K562 (cell line): ENCODE measurements around the gene BCL7C. TPM values are rescaled to one million over a fixed set of nuclear protein-coding genes. Genes with fewer than 3 reads are reported as not detected.
A peak's percentile ranks its signal among the peaks of the same experiment; 100 is the strongest.

Experiments
- HNRNPL ChIP-seq: fragments of 200-400 bp; formaldehyde crosslinking; IDR thresholded peaks from 2 replicates; pipeline ENCODE4 v1.6.1; 2017; ENCODE audit warnings: low read depth, mild to moderate bottlenecking, low read length
- KAT7 ChIP-seq: sonication (generic); formaldehyde crosslinking; IDR thresholded peaks from 2 replicates; pipeline ENCODE4 v1.8.0; 2022; ENCODE audit warnings: missing genetic modification reagents, mild to moderate bottlenecking, borderline replicate concordance
- KLF10 ChIP-seq: fragments of 250-450 bp; sonication (Bioruptor Pico); IDR thresholded peaks from 2 replicates; pipeline ENCODE4 v1.6.1; 2021; ENCODE audit warnings: matching md5 sums
- NRF1 ChIP-seq, 2 experiments: fragments of 450-650 bp; IDR thresholded peaks in 1 of 2; conservative IDR thresholded peaks in 1 of 2; 2 replicates each; pipeline ENCODE4 v1.6.1; 2014; ENCODE audit warnings: mild to moderate bottlenecking in 2 of 2
- SMC3 ChIP-seq: conservative IDR thresholded peaks from 2 replicates; pipeline ENCODE4 v1.6.1; 2011; ENCODE audit warnings: low read depth, low read length, improper control_type of control experiment; ENCODE audit not compliant: insufficient read depth
- SP2 ChIP-seq: IDR thresholded peaks from 2 replicates; pipeline ENCODE4 v1.6.1; 2011; ENCODE audit warnings: mild to moderate bottlenecking, low read depth, low read length, moderate library complexity; ENCODE audit not compliant: poor library complexity, severe bottlenecking; ENCODE audit errors: extremely low read depth
- YY1 ChIP-seq, 3 experiments: IDR thresholded peaks; 2 replicates each; pipeline ENCODE4 v1.6.1; 2011; ENCODE audit warnings: low read length in 2 of 3, mild to moderate bottlenecking in 2 of 3, moderate library complexity in 2 of 3, borderline replicate concordance in 1 of 3, control low read depth in 1 of 3, low read depth in 1 of 3; ENCODE audit not compliant: insufficient read depth in 3 of 3, insufficient replicate concordance in 2 of 3, control insufficient read depth in 1 of 3, insufficient read length in 1 of 3; ENCODE audit errors: extremely low read depth in 1 of 3
- ZKSCAN8 ChIP-seq: fragments of 200-800 bp; sonication (Bioruptor generic); IDR thresholded peaks from 2 replicates; pipeline ENCODE4 v1.6.1; 2016; ENCODE audit warnings: missing genetic modification characterization, missing compliant biosample characterization
- ZNF133 ChIP-seq: fragments of 250-450 bp; sonication (Bioruptor Pico); IDR thresholded peaks from 2 replicates; pipeline ENCODE4 v1.4.0; 2020; ENCODE audit warnings: mild to moderate bottlenecking
- polyA plus RNA-seq, 8 experiments: library from polyadenylated mRNA; depleted of rRNA in 4 of 8; stranded (reverse) in 5 of 8; unstranded in 3 of 8; fragments of >200 nt; fragmentation: Nextera tagmentation in 2 of 8; fragmentation: Illumina TruSeq in 1 of 8; extraction: Ambion mirVana in 2 of 8; extraction: Trizol in 1 of 8; gene quantifications; 2 replicates each; pipeline versions ENCODE4 v1.2.1 to v1.2.3, GENCODE V29; 2011 to 2014; ENCODE audit warnings: inconsistent platforms in 1 of 8, missing spikeins in 1 of 8
- total RNA-seq, 7 experiments: library from RNA; depleted of rRNA in 6 of 7; stranded (reverse); fragments of >200 nt in 6 of 7; fragmentation: Illumina TruSeq in 2 of 7; extraction: Trizol in 2 of 7; gene quantifications; 2 replicates each; pipeline versions ENCODE4 v1.2.1 to v1.2.3, GENCODE V29; 2011 to 2021; ENCODE audit warnings: low replicate concordance in 1 of 7
- TF ChIP-seq, protein P1 (sequence below): fragments of 250-450 bp; sonication (Bioruptor Pico); IDR thresholded peaks from 2 replicates; pipeline ENCODE4 v1.5.0; 2022; ENCODE audit warnings: mild to moderate bottlenecking
- TF ChIP-seq, protein P2 (sequence below): fragments of 250-450 bp; sonication (Bioruptor Pico); IDR thresholded peaks from 2 replicates; pipeline ENCODE4 v1.4.0; 2020; ENCODE audit warnings: mild to moderate bottlenecking, moderate library complexity
- TF ChIP-seq, protein P3 (sequence below), 2 experiments: fragments of 450-650 bp; formaldehyde crosslinking in 1 of 2; IDR thresholded peaks; 2 replicates each; pipeline versions ENCODE4 v1.4.0 to v1.6.1; 2014 to 2020; ENCODE audit warnings: mild to moderate bottlenecking in 2 of 2, borderline replicate concordance in 1 of 2, low read depth in 1 of 2

Gene BCL7C
- total and polyA plus RNA-seq, 9 of the 15 experiments (the other 6 are each of a cell fraction or from before 2014, with no cell fraction given) = 1.7 to 85.8 (median 19.6) TPM

DNA sequence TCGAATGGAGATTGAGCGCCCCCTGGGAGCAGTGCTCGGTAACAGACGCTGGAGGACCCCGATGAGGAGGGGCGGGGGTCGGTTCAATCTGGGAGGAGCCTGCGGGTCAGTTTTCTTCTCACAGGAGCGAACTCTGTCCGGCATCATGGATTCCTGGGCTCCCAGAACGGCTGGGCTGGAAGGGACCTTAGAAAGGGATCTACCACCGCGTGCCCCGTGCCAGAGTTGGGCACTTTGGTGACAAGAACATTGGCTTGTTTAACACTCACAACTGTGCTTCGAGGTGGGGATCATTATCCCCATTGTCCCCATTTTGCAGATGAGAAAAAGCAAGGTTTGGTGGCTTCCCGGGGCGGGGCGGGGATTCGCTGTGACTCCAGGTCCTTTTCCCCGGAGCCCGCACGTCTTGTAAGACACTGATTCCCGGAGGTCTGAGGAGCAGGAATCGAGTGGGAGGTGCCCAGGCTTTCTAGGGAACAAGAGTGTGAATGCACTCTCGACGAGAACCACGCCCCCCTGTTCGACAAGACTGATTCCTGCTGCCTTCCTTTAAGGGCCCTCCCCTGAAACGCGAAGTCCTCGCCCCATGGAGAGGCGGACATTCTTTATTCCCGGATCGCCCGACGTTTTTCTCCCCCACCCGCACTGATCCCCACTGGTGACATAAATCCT, 28.0 kb upstream of the BCL7C start (continued):
- TF ChIP-seq YY1 (IDR thresholded peaks at IDR 0.05; ENCODE audit: borderline replicate concordance in 1 of 3, control insufficient read depth in 1 of 3, extremely low read depth in 1 of 3, insufficient read depth in 3 of 3, insufficient read length in 1 of 3, insufficient replicate concordance in 2 of 3, low read depth in 1 of 3, low read length in 2 of 3) (peak in 1 of 3 experiments; percentile 40), KLF10 (CRISPR knock-in tag) (no peak), HNRNPL (no peak), KAT7 (CRISPR knock-in tag) (0 out of 2 replicates have a peak, but pooled peaks have one; percentile 63), ZNF133 (CRISPR knock-in tag) (no peak), ZKSCAN8 (CRISPR knock-in tag) (no peak), SMC3 (peak; percentile 88), NRF1 (conservative IDR thresholded peaks at IDR 0.05 in 1 of 2, IDR thresholded peaks at IDR 0.05 in 1 of 2) (no peak), SP2 (no peak)
- TF ChIP-seq, protein P1, sequence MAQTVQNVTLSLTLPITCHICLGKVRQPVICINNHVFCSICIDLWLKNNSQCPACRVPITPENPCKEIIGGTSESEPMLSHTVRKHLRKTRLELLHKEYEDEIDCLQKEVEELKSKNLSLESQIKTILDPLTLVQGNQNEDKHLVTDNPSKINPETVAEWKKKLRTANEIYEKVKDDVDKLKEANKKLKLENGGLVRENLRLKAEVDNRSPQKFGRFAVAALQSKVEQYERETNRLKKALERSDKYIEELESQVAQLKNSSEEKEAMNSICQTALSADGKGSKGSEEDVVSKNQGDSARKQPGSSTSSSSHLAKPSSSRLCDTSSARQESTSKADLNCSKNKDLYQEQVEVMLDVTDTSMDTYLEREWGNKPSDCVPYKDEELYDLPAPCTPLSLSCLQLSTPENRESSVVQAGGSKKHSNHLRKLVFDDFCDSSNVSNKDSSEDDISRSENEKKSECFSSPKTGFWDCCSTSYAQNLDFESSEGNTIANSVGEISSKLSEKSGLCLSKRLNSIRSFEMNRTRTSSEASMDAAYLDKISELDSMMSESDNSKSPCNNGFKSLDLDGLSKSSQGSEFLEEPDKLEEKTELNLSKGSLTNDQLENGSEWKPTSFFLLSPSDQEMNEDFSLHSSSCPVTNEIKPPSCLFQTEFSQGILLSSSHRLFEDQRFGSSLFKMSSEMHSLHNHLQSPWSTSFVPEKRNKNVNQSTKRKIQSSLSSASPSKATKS (CRISPR knock-in tag) = no peak
- TF ChIP-seq, protein P2, sequence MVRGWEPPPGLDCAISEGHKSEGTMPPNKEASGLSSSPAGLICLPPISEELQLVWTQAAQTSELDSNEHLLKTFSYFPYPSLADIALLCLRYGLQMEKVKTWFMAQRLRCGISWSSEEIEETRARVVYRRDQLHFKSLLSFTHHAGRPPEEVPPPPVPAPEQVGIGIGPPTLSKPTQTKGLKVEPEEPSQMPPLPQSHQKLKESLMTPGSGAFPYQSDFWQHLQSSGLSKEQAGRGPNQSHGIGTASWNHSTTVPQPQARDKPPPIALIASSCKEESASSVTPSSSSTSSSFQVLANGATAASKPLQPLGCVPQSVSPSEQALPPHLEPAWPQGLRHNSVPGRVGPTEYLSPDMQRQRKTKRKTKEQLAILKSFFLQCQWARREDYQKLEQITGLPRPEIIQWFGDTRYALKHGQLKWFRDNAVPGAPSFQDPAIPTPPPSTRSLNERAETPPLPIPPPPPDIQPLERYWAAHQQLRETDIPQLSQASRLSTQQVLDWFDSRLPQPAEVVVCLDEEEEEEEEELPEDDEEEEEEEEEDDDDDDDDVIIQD (CRISPR knock-in tag) = no peak
- TF ChIP-seq, protein P3, sequence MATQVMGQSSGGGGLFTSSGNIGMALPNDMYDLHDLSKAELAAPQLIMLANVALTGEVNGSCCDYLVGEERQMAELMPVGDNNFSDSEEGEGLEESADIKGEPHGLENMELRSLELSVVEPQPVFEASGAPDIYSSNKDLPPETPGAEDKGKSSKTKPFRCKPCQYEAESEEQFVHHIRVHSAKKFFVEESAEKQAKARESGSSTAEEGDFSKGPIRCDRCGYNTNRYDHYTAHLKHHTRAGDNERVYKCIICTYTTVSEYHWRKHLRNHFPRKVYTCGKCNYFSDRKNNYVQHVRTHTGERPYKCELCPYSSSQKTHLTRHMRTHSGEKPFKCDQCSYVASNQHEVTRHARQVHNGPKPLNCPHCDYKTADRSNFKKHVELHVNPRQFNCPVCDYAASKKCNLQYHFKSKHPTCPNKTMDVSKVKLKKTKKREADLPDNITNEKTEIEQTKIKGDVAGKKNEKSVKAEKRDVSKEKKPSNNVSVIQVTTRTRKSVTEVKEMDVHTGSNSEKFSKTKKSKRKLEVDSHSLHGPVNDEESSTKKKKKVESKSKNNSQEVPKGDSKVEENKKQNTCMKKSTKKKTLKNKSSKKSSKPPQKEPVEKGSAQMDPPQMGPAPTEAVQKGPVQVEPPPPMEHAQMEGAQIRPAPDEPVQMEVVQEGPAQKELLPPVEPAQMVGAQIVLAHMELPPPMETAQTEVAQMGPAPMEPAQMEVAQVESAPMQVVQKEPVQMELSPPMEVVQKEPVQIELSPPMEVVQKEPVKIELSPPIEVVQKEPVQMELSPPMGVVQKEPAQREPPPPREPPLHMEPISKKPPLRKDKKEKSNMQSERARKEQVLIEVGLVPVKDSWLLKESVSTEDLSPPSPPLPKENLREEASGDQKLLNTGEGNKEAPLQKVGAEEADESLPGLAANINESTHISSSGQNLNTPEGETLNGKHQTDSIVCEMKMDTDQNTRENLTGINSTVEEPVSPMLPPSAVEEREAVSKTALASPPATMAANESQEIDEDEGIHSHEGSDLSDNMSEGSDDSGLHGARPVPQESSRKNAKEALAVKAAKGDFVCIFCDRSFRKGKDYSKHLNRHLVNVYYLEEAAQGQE (IDR thresholded peaks at IDR 0.05; ENCODE audit: borderline replicate concordance) = peak; percentile 90
- TF ChIP-seq, protein P3 (CRISPR knock-in tag; IDR thresholded peaks at IDR 0.05; ENCODE audit: low read depth) = no peak
